ENCODE data around the gene CFAP68. TPM values are rescaled to one million over a fixed set of nuclear protein-coding genes. Genes with fewer than 3 reads are reported as not detected.
"Not testable (repeated sequence)": the region's sequence is repeated elsewhere in the genome, so short reads cannot be mapped to it uniquely, and the experiment has no call there.

CFAP68 gene
- total and polyA plus RNA-seq, 2 of the 8 experiments (the other 6 are each of a cell fraction or from before 2014, with no cell fraction given), result 21.4 to 43.1 TPM

- H2AK5ac ChIP-seq (ENCODE audit: low read depth, low read length); H3K27ac ChIP-seq (ENCODE audit: low read depth, low read length): not testable (repeated sequence)
- POLR2A ChIA-PET (ENCODE audit: partially characterized antibody), result interaction anchor here (1.6 kb wide), 1 partner anchor 27 kb away, joined by 3 read pairs; no protein-coding TSS in a partner anchor
Observed at GRCh38 chr11:111885053-111885452, 5.7 kb downstream of the CFAP68 start.

More at GRCh38 chr11:111885053-111885452, 5.7 kb downstream of the CFAP68 start:
- no CpG with 5 or more reads among the region's 4 CpGs for WGBS, 2 experiments (ENCODE audit: extremely low coverage in 1 of 2, insufficient coverage in 1 of 2, insufficient read length in 1 of 2, insufficient replicate concordance in 2 of 2, low coverage in 1 of 2, low lambda C conversion rate in 2 of 2, missing lambda C conversion rate in 1 of 2)
- not testable (repeated sequence) for H2BK15ac ChIP-seq (ENCODE audit: low read length); H4K20me1 ChIP-seq (replicated peaks in 1 of 2; ENCODE audit: control insufficient read depth in 1 of 2, insufficient read depth in 2 of 2, low read length in 2 of 2); H3K9me3 ChIP-seq (ENCODE audit: insufficient read depth in 2 of 2, low read depth in 1 of 2, low read length in 1 of 2); H3K4me2 ChIP-seq (ENCODE audit: insufficient read depth in 1 of 2, low read depth in 2 of 2, low read length in 2 of 2); H4K5ac ChIP-seq (ENCODE audit: insufficient read length, low read depth, low read length); FAIRE-seq; H3K14ac ChIP-seq (ENCODE audit: insufficient read length); H2BK20ac ChIP-seq (ENCODE audit: low read length); H3K4ac ChIP-seq (replicated peaks; ENCODE audit: insufficient read length, low read depth, low read length); H3K4me1 ChIP-seq (replicated peaks in 1 of 4; ENCODE audit: control insufficient read depth in 3 of 4, insufficient read depth in 4 of 4, low read length in 3 of 4); H2BK12ac ChIP-seq (ENCODE audit: low read depth, low read length); H2BK5ac ChIP-seq (ENCODE audit: low read depth, low read length); H3K4me3 ChIP-seq (ENCODE audit: extremely low read depth in 1 of 4, insufficient read depth in 2 of 4, low read depth in 3 of 4, low read length in 4 of 4); H2BK120ac ChIP-seq (replicated peaks; ENCODE audit: low read depth, low read length); H3K27me3 ChIP-seq (replicated peaks in 1 of 4; ENCODE audit: control insufficient read depth in 3 of 4, extremely low read depth in 1 of 4, insufficient read depth in 3 of 4, low read length in 3 of 4); H3K23me2 ChIP-seq (ENCODE audit: low read depth, low read length); H3K56ac ChIP-seq (replicated peaks; ENCODE audit: insufficient read length, low read depth, low read length); H4K8ac ChIP-seq (ENCODE audit: extremely low read depth, insufficient read depth, low read length); H4K91ac ChIP-seq (replicated peaks; ENCODE audit: insufficient read length, low read length); H3K9ac ChIP-seq (replicated peaks in 1 of 4; ENCODE audit: extremely low read depth in 1 of 4, low read depth in 3 of 4, low read length in 3 of 4); H3K79me2 ChIP-seq (ENCODE audit: control insufficient read depth in 1 of 2, insufficient read depth in 2 of 2, low read length in 2 of 2); H3K79me1 ChIP-seq (ENCODE audit: low read depth, low read length); H3K18ac ChIP-seq (ENCODE audit: extremely low read depth, low read length); DNase-seq (ENCODE audit: low read depth in 1 of 2, low spot score in 2 of 2); H2AFZ ChIP-seq (ENCODE audit: low read length); H3K23ac ChIP-seq (ENCODE audit: insufficient read length); H3K36me3 ChIP-seq (ENCODE audit: control insufficient read depth in 2 of 4, insufficient read depth in 4 of 4, low read length in 3 of 4)
- CTCF ChIA-PET (ENCODE audit: partially characterized antibody), result interaction anchor here (0.7 kb wide), 1 partner anchor 41 kb away, joined by 3 read pairs; no protein-coding TSS in a partner anchor
